Measurements from ENCODE around the gene MDM2.

MDM2 gene

DNA sequence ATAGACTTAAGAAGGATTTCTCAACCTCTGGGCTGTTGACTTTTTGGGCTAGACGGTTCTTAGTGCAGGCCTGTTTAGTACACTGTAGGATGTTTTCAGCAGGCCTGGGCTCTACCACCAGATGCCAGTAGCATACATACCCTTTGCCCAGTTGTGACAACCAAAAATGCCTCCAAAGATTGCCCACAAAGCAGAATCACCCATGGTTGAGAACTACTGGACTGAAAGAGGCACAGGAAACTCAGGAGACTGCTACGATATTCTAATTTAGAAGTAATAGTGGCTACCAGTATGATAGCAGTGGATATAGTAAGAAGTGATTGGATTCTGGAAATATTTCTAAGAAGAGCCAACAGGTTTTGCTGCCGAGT lies 46.5 kb upstream of the MDM2 start:
- ATAC-seq: no peak
- TF ChIP-seq ARNTL (CRISPR knock-in tag; IDR thresholded peaks at IDR 0.05; ENCODE audit: borderline replicate concordance, low read depth): no peak

DNA sequence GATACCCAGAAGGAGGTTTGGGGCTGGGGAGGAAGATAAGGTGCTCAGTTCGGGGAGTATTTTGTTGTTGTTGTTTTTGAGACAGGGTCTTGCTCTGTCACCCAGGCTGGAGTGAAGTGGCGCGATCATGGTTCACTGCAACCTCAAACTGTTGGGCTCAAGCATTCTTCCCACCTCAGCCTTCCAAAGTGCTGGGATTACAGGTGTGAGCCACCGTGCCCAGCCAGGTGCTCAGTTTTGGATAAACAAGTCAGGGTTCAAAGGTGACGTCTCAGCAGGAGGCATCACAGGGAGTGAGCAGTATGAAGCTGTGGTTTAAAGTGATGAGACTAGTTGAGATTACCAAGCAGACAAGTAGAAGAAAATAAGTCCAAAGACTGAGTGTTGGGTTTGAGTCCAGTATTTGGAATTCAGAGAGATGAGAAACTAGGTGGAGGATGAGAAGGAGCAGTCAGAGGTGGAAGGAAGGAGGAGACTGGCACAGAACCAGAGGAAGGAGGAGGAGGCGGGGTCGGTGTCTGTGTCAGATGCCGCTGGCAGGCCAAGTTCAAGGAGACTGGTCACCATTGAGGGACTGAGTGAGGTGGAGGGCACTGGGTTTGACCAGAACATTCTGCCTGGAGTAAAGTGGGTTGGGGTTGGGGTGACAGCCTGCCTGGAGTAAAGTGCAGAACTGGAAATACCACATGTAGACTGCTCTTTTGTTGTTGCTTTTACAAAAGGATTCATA lies 45.9 kb upstream of the MDM2 start:
- no peak for ATAC-seq
- TF ChIP-seq SNAI2 (CRISPR knock-in tag; IDR thresholded peaks at IDR 0.05) (no peak), ISL1 (CRISPR knock-in tag; IDR thresholded peaks at IDR 0.05) (no peak), ZFP30 (CRISPR knock-in tag; IDR thresholded peaks at IDR 0.05) (no peak), OSR1 (CRISPR knock-in tag; IDR thresholded peaks at IDR 0.05) (no peak), ZNF565 (CRISPR knock-in tag; conservative IDR thresholded peaks at IDR 0.05; ENCODE audit: low read depth) (no peak), ZC3H10 (CRISPR knock-in tag; IDR thresholded peaks at IDR 0.05) (no peak), GLIS3 (CRISPR knock-in tag; IDR thresholded peaks at IDR 0.05) (no peak)
- TF ChIP-seq, protein P1, sequence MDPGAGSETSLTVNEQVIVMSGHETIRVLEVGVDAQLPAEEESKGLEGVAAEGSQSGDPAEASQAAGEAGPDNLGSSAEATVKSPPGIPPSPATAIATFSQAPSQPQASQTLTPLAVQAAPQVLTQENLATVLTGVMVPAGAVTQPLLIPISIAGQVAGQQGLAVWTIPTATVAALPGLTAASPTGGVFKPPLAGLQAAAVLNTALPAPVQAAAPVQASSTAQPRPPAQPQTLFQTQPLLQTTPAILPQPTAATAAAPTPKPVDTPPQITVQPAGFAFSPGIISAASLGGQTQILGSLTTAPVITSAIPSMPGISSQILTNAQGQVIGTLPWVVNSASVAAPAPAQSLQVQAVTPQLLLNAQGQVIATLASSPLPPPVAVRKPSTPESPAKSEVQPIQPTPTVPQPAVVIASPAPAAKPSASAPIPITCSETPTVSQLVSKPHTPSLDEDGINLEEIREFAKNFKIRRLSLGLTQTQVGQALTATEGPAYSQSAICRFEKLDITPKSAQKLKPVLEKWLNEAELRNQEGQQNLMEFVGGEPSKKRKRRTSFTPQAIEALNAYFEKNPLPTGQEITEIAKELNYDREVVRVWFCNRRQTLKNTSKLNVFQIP (CRISPR knock-in tag; IDR thresholded peaks at IDR 0.05; ENCODE audit: borderline replicate concordance, low read depth): no peak
- TF ChIP-seq, protein P2, sequence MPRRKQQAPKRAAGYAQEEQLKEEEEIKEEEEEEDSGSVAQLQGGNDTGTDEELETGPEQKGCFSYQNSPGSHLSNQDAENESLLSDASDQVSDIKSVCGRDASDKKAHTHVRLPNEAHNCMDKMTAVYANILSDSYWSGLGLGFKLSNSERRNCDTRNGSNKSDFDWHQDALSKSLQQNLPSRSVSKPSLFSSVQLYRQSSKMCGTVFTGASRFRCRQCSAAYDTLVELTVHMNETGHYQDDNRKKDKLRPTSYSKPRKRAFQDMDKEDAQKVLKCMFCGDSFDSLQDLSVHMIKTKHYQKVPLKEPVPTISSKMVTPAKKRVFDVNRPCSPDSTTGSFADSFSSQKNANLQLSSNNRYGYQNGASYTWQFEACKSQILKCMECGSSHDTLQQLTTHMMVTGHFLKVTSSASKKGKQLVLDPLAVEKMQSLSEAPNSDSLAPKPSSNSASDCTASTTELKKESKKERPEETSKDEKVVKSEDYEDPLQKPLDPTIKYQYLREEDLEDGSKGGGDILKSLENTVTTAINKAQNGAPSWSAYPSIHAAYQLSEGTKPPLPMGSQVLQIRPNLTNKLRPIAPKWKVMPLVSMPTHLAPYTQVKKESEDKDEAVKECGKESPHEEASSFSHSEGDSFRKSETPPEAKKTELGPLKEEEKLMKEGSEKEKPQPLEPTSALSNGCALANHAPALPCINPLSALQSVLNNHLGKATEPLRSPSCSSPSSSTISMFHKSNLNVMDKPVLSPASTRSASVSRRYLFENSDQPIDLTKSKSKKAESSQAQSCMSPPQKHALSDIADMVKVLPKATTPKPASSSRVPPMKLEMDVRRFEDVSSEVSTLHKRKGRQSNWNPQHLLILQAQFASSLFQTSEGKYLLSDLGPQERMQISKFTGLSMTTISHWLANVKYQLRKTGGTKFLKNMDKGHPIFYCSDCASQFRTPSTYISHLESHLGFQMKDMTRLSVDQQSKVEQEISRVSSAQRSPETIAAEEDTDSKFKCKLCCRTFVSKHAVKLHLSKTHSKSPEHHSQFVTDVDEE (CRISPR knock-in tag; IDR thresholded peaks at IDR 0.05): no peak

DNA sequence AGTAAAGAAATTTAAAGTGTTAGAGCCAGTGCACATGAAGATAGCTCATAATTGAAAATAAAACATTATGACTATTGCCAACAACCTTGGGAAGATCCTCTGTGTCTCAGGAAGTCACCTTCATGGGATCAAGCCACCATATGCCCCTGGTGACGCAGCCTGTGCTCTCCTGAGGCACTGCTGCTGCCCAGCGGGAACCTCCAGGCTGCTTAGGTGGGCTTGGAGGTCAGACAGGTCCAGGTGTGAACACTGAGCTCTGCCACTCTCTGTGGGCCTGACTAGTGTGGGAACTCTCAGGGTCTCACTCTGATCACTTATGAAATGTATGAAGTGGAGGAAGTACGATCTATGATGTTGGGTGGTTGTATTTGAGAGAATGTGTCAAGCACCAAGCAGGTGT lies 45.3 kb upstream of the MDM2 start:
- TF ChIP-seq GLIS3 (CRISPR knock-in tag; IDR thresholded peaks at IDR 0.05) (no peak), TOX (CRISPR knock-in tag; IDR thresholded peaks at IDR 0.05; ENCODE audit: borderline replicate concordance) (no peak), CSDC2 (CRISPR knock-in tag; IDR thresholded peaks at IDR 0.05) (no peak), ZNF8 (CRISPR knock-in tag; IDR thresholded peaks at IDR 0.05) (no peak), ZFP30 (CRISPR knock-in tag; IDR thresholded peaks at IDR 0.05) (no peak), TCF4 (CRISPR knock-in tag; IDR thresholded peaks at IDR 0.05; ENCODE audit: borderline replicate concordance) (no peak), PPARA (CRISPR knock-in tag; IDR thresholded peaks at IDR 0.05; ENCODE audit: borderline replicate concordance) (no peak), SNAI2 (CRISPR knock-in tag; IDR thresholded peaks at IDR 0.05) (no peak), ZNF70 (CRISPR knock-in tag; IDR thresholded peaks at IDR 0.05) (no peak), ZNF565 (CRISPR knock-in tag; conservative IDR thresholded peaks at IDR 0.05; ENCODE audit: low read depth) (no peak), ISL1 (CRISPR knock-in tag; IDR thresholded peaks at IDR 0.05) (no peak), ESRRG (CRISPR knock-in tag; IDR thresholded peaks at IDR 0.05) (no peak), BACH2 (CRISPR knock-in tag; IDR thresholded peaks at IDR 0.05; ENCODE audit: borderline replicate concordance) (no peak), RARB (CRISPR knock-in tag; IDR thresholded peaks at IDR 0.05) (no peak)
- TF ChIP-seq, protein P2 (CRISPR knock-in tag; IDR thresholded peaks at IDR 0.05): no peak
- TF ChIP-seq, protein P3, sequence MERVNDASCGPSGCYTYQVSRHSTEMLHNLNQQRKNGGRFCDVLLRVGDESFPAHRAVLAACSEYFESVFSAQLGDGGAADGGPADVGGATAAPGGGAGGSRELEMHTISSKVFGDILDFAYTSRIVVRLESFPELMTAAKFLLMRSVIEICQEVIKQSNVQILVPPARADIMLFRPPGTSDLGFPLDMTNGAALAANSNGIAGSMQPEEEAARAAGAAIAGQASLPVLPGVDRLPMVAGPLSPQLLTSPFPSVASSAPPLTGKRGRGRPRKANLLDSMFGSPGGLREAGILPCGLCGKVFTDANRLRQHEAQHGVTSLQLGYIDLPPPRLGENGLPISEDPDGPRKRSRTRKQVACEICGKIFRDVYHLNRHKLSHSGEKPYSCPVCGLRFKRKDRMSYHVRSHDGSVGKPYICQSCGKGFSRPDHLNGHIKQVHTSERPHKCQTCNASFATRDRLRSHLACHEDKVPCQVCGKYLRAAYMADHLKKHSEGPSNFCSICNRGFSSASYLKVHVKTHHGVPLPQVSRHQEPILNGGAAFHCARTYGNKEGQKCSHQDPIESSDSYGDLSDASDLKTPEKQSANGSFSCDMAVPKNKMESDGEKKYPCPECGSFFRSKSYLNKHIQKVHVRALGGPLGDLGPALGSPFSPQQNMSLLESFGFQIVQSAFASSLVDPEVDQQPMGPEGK (CRISPR knock-in tag; IDR thresholded peaks at IDR 0.05; ENCODE audit: borderline replicate concordance): no peak
- TF ChIP-seq, protein P4, sequence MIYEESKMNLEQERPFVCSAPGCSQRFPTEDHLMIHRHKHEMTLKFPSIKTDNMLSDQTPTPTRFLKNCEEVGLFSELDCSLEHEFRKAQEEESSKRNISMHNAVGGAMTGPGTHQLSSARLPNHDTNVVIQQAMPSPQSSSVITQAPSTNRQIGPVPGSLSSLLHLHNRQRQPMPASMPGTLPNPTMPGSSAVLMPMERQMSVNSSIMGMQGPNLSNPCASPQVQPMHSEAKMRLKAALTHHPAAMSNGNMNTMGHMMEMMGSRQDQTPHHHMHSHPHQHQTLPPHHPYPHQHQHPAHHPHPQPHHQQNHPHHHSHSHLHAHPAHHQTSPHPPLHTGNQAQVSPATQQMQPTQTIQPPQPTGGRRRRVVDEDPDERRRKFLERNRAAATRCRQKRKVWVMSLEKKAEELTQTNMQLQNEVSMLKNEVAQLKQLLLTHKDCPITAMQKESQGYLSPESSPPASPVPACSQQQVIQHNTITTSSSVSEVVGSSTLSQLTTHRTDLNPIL (CRISPR knock-in tag; IDR thresholded peaks at IDR 0.05; ENCODE audit: low read depth): no peak
- TF ChIP-seq, protein P5, sequence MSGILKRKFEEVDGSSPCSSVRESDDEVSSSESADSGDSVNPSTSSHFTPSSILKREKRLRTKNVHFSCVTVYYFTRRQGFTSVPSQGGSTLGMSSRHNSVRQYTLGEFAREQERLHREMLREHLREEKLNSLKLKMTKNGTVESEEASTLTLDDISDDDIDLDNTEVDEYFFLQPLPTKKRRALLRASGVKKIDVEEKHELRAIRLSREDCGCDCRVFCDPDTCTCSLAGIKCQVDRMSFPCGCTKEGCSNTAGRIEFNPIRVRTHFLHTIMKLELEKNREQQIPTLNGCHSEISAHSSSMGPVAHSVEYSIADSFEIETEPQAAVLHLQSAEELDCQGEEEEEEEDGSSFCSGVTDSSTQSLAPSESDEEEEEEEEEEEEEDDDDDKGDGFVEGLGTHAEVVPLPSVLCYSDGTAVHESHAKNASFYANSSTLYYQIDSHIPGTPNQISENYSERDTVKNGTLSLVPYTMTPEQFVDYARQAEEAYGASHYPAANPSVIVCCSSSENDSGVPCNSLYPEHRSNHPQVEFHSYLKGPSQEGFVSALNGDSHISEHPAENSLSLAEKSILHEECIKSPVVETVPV (CRISPR knock-in tag; IDR thresholded peaks at IDR 0.05): no peak
- ATAC-seq: no peak
